Stimulated activated CD8-positive, alpha-beta memory T cell treated with anti-CD3 and anti-CD28 coated beads, Interleukin-12 subunit alpha, Interleukin-12 subunit beta, amount 100 ng/mL, for 24 hours (primary cell): ENCODE results near the gene MOG.

Experiments
- DNase-seq: peaks from one replicate; pipeline ENCODE4 v3.0.0-alpha.2; 2020; ENCODE audit errors: extremely low read depth

The MOG gene

GRCh38 chr6:29656798-29657197, at the start of gene MOG:
TSS of gene MOG (plus strand) at chr6:29657092. CDS start at chr6:29657210, 118 bp downstream.
- no peak for DNase-seq

GRCh38 chr6:29608131-29608530, 48.8 kb upstream of the MOG start:
- no peak for DNase-seq

- no peak for DNase-seq
Observed at GRCh38 chr6:29610540-29610939, 46.4 kb upstream of the MOG start.

- DNase-seq: no peak
Observed at GRCh38 chr6:29611426-29611825, 45.5 kb upstream of the MOG start.

GRCh38 chr6:29617782-29618554, 38.9 kb upstream of the MOG start:
- DNase-seq: no peak

GRCh38 chr6:29619578-29620160, 37.2 kb upstream of the MOG start:
- no peak for DNase-seq

GRCh38 chr6:29620630-29621029, 36.3 kb upstream of the MOG start:
- DNase-seq: no peak

GRCh38 chr6:29624520-29624961, 32.4 kb upstream of the MOG start:
- no peak for DNase-seq

- no peak for DNase-seq
Observed at GRCh38 chr6:29625337-29625930, 31.5 kb upstream of the MOG start.

GRCh38 chr6:29626948-29627754, 29.7 kb upstream of the MOG start:
- no peak for DNase-seq

- DNase-seq: peak; percentile 21
Observed at GRCh38 chr6:29627755-29628418, 29.0 kb upstream of the MOG start.

GRCh38 chr6:29628419-29629281, 28.2 kb upstream of the MOG start:
- peak; percentile 21 for DNase-seq

GRCh38 chr6:29629571-29629970, 27.3 kb upstream of the MOG start:
- no peak for DNase-seq

- DNase-seq: no peak
Observed at GRCh38 chr6:29630315-29630714, 26.6 kb upstream of the MOG start.

- DNase-seq: no peak
Observed at GRCh38 chr6:29631209-29631810, 25.6 kb upstream of the MOG start.

GRCh38 chr6:29631860-29632731, 24.8 kb upstream of the MOG start:
- no peak for DNase-seq

- DNase-seq: peak; percentile 37
Observed at GRCh38 chr6:29632789-29633533, 23.9 kb upstream of the MOG start, which contains the start of gene GABBR1. TSS of gene GABBR1 (minus strand) at chr6:29633183. CDS start at chr6:29632385, 798 bp downstream.

- DNase-seq: no peak
Observed at GRCh38 chr6:29633534-29633905, 23.4 kb upstream of the MOG start.
